ENCODE data around the gene MSI1.

DNA sequence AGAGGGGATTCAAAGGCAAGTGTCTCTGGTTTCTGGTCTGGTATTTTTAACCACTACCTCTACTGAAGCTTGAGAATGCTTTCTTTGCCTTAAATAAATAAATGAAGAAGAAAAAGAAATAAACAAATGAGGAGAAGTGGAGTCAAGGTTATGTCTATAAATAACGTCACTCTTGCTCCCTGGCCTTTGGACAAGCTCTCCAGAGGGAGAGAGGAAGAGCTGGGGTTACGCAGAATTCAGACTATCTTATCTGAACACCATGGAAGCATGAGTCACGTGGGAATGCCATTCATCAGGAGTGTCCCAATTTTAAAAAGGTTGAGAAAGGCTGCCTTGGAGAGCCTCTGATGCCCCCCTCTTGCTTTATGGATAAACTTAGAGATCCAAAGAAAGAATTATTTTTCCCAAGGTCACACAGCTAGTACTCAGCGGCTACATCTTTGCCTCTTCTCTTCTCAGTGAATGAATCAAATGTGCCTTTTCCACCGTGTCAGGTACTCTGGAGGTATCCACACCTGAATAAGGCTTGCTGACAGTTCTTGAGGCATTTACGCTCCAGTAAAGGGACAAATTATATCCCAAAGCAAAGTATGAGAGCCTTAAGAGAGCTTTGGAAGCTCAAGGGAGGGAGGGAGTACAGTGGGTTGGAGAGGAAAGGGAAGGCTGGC lies 12.9 kb upstream of the MSI1 start:
- TF ChIP-seq ZNF384 (IDR thresholded peaks at IDR 0.05; ENCODE audit: borderline replicate concordance, low read depth, low read length) (no peak), EZH2 (IDR thresholded peaks at IDR 0.05; ENCODE audit: borderline replicate concordance, control insufficient read depth, low read depth, low read length) (no peak), DPF2 (IDR thresholded peaks at IDR 0.05) (no peak)
- TF ChIP-seq, protein P1, sequence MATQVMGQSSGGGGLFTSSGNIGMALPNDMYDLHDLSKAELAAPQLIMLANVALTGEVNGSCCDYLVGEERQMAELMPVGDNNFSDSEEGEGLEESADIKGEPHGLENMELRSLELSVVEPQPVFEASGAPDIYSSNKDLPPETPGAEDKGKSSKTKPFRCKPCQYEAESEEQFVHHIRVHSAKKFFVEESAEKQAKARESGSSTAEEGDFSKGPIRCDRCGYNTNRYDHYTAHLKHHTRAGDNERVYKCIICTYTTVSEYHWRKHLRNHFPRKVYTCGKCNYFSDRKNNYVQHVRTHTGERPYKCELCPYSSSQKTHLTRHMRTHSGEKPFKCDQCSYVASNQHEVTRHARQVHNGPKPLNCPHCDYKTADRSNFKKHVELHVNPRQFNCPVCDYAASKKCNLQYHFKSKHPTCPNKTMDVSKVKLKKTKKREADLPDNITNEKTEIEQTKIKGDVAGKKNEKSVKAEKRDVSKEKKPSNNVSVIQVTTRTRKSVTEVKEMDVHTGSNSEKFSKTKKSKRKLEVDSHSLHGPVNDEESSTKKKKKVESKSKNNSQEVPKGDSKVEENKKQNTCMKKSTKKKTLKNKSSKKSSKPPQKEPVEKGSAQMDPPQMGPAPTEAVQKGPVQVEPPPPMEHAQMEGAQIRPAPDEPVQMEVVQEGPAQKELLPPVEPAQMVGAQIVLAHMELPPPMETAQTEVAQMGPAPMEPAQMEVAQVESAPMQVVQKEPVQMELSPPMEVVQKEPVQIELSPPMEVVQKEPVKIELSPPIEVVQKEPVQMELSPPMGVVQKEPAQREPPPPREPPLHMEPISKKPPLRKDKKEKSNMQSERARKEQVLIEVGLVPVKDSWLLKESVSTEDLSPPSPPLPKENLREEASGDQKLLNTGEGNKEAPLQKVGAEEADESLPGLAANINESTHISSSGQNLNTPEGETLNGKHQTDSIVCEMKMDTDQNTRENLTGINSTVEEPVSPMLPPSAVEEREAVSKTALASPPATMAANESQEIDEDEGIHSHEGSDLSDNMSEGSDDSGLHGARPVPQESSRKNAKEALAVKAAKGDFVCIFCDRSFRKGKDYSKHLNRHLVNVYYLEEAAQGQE (IDR thresholded peaks at IDR 0.05; ENCODE audit: low read depth, low read length) = no peak

Measured in GM12878 (cell line).